Measurements from ENCODE around the gene FOXN3.

The FOXN3 gene

GRCh38 chr14:89249972-89250654 is 166.9 kb downstream of the FOXN3 start:
- DNase-seq (ENCODE audit: low spot score), result no peak

DNA sequence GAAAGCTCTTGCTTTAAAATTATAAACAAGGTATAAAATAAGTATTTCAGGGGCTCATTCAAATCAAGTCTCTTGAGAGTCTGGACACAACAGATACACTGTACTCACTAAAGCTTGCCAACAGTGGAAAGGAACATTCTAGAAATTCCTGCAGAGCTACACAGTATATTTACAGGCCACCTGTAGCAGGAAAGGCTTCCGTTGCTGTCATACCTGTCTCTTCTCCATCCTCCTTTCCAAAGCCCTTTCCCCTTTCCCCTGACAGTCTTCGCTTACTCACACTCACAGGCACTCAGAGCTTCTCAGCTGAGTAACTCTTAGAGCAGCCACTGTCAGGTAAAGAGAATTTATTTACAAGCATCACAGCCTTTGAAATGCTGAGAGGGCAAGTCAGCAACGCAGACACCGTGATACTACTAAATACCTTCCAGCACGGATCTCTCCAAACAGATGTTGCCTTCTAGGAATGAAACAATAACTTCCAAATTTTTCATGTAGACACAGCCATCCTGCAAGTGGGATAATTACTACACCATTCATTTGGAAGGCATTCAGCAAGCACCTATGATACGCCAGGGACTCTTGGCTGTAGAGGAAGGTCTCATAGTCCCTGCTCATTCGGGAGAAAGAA is 167.9 kb downstream of the FOXN3 start:
- no peak for DNase-seq (ENCODE audit: low spot score)

DNA sequence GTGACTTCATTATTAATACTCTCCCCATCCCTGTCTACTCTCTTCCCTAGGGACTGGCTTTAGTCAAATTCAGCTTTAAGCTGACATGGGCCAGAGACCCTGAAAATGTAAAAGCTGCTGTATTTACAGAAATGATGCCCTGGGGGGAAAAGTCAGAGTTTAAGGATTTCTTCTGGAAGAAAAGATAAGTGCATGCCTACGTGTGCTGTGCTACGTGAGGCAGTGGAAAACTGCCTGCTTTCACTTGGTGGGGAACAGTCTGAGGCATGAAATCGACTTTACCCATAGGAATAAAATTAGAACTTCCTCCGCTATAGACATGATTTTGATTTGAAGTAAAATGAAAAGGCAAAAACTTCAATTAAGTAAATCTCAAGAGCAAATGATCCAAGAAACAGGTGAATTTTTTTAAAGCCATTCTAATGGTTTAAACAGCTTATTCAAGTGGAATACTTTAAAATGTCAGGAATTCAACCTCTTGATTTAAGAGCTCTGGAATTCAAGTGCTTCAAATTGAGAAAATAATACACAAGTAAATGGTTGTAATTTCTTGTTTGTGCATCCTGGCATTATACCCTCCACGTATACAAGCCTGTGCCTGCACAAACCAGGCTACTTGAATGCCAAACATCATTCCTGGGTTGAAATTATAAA is 168.5 kb downstream of the FOXN3 start:
- no peak for DNase-seq (ENCODE audit: low spot score)

DNA sequence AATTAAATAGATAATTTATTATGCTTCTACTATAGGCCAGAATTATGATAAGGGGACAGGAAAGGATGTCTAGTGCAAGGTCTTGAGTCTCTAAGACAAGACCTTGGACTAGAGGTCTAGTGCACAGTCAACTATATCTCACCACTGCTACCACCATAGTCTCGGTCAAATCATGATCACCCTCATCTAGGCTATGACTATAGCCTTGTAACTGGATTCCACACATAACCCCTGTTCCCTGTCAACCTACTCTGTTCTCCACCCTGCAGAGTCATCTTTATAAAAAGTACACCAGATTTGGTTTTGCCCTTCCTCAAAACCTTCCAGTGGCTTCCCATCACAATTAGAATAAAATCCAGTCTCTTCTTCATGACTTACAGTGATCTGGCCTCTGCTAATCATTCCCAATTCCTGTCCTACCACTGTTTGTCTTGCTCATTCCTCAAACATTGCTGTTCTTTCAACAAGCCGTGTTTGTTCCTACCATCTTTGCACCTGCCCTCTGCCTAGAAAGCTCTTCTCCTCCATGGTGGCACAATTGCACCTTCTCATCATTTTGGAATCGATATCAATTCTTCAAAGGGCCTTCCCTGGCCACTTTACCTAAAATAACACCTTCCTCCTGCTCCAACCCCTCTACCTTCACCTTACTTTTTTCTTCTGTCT is 169.4 kb downstream of the FOXN3 start:
- DNase-seq (ENCODE audit: low spot score), result no peak

- no peak for DNase-seq (ENCODE audit: low spot score)
Observed at GRCh38 chr14:89246290-89246689, 170.7 kb downstream of the FOXN3 start.

GRCh38 chr14:89245802-89246201 is 171.2 kb downstream of the FOXN3 start:
- no peak for DNase-seq (ENCODE audit: low spot score)

DNA sequence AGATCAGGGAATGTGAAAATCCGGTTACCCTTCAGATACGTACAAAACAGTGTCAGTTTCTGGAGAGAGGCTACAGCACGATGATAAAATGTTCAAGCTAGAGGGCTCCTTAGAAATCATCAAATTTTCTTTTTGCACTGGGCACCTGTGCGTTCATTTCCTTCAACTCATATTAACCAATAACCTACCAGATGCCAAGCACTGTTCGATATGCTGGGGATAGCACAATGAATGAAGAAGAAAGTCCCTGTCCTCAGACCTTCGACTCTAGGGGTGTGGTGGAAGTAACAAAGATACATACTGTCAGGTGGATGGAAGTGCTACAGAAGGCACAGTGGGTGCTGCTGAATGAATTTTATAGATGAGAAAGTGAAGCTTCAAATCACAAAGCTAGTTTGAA is 172.3 kb downstream of the FOXN3 start:
- DNase-seq (ENCODE audit: low spot score), result no peak

GRCh38 chr14:89243741-89244140 is 173.3 kb downstream of the FOXN3 start:
- no peak for DNase-seq (ENCODE audit: low spot score)

- no peak for DNase-seq (ENCODE audit: low spot score)
Observed at GRCh38 chr14:89243286-89243685, 173.7 kb downstream of the FOXN3 start.

DNA sequence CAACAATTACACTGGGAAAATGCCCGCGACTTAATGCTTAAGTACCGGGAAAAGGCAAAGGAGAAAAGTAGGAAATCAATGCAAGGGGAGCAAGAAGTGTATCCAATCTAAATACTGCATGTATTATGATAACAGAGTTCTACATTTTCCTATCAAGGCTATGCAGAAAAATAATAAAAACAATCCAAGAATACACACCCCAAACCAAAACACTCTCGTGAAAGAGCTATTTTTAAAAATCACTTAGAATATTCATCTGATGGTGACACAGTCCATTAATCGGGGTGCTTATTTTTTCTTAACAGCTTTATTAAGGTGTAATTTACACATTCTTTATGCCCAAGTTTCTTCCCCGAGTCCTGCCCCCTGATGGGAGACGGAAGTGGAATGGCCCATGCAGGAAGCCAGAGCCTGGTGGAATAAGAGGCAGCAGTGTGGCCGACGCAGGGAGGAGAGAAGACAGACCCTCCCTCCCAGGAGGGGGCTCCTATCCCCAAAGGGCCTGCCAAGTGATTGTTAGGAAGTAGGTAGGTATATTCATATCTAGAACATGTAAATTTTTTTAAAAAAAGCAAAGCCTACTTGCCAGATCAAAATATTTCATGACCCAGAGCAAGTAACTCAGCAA is 174.3 kb downstream of the FOXN3 start:
- no peak for DNase-seq (ENCODE audit: low spot score)

- no peak for DNase-seq (ENCODE audit: low spot score)
Observed at GRCh38 chr14:89241934-89242651, 174.9 kb downstream of the FOXN3 start.

DNA sequence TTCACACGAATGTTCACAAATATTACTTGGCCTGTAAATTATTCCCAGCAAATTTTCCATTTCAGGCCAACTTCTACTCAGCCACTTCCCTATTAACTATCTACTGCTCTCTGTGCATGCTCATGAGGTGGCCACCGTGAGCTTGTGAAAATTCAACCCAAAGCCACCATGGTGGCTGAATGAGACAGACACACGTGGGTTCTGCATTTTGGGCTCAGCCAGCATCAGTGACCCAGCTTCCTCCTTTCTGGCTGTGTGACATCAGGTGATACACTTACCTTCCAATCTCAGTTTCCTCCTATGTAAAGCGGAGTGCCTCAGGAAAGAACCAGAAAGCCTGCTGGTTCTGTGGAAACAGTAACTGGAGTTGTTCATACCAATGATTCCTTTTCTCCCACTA is 175.8 kb downstream of the FOXN3 start:
- DNase-seq (ENCODE audit: low spot score), result no peak

DNA sequence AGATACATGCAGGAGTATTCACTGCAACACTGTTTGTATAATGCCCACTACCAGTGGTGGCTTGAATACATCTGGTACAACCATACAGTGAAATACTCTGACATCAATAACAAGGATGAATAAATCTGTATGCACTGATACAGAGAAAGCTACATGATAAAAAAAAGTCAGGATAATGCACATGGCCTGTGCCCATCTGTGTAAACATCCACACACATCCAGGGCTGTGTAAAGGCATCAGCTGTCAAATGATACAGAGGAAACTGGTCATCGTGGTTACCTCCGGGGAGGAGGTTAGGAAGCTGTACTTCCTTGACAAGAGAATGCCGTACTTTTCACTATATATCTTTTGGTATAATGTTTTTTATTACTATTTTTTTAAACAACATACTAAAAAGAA is 176.6 kb downstream of the FOXN3 start:
- DNase-seq (ENCODE audit: low spot score), result no peak

GRCh38 chr14:89239023-89239422 is 178.0 kb downstream of the FOXN3 start:
- DNase-seq (ENCODE audit: low spot score), result no peak

- DNase-seq (ENCODE audit: low spot score), result no peak
Observed at GRCh38 chr14:89237921-89238529, 179.0 kb downstream of the FOXN3 start.

DNA sequence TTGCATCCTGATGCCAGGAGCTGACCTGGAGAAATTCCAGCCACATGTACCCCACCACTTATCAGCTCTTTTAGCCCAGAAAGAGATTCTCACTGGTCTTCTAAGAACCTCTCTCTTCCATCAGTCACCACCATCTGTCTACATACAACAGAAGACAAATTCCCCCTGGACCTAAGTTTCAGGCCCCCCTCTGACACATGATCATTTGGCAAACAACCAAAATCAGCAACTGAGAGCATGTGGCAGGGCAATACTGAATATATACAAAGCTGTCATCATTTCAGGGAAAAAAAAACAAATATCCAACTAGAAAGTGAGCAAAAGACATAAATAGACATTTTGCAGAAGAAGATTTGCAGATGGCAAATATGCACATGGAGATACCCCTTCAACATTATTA is 180.2 kb downstream of the FOXN3 start:
- DNase-seq (ENCODE audit: low spot score), result no peak

- no peak for DNase-seq (ENCODE audit: low spot score)
Observed at GRCh38 chr14:89233184-89233583, 183.8 kb downstream of the FOXN3 start.

GRCh38 chr14:89232265-89233070 is 184.6 kb downstream of the FOXN3 start:
- DNase-seq (ENCODE audit: low spot score), result no peak

GRCh38 chr14:89231426-89232113 is 185.5 kb downstream of the FOXN3 start:
- no peak for DNase-seq (ENCODE audit: low spot score)

All from LoVo (cell line).